Psoas muscle (tissue), 8 donors: Measurements from ENCODE around the gene TUBB3. TPM values are rescaled to one million over a fixed set of nuclear protein-coding genes. Genes with fewer than 3 reads are reported as not detected.

Experiments
- ATAC-seq, 4 donors: fragments of 200-7000 bp; cut with Tn5 transposase; one replicate each; pipeline ENCODE4 v1.9.1; 2020; ENCODE audit warnings: moderate library complexity in 3 of 4, mild to moderate bottlenecking in 2 of 4
- DNase-seq, 2 donors: peaks; one replicate each; pipeline ENCODE4 v3.0.0-alpha.2; 2020
- H3K27ac ChIP-seq: fragments of 200-600 bp; one replicate; pipeline ENCODE4 v1.8.0; 2022
- H3K27me3 ChIP-seq, 3 donors: fragments of 200-600 bp in 1 of 3; one replicate each; pipeline versions ENCODE4 v1.6.1 to v1.8.0; 2013 to 2022; ENCODE audit warnings: low read length in 2 of 3, mild to moderate bottlenecking in 2 of 3, moderate library complexity in 1 of 3; ENCODE audit not compliant: insufficient read depth in 3 of 3
- H3K36me3 ChIP-seq, 2 donors: fragments of 200-600 bp in 1 of 2; one replicate each; pipeline versions ENCODE4 v1.6.1 to v1.8.0; 2013 to 2022; ENCODE audit warnings: low read depth in 1 of 2, mild to moderate bottlenecking in 1 of 2, moderate library complexity in 1 of 2; ENCODE audit not compliant: insufficient read depth in 1 of 2
- H3K4me1 ChIP-seq: fragments of 200-600 bp; one replicate; pipeline ENCODE4 v1.8.0; 2022
- H3K4me3 ChIP-seq: fragments of 200-600 bp; one replicate; pipeline ENCODE4 v1.8.0; 2022; ENCODE audit warnings: mild to moderate bottlenecking
- H3K9me3 ChIP-seq: fragments of 200-600 bp; one replicate; pipeline ENCODE4 v1.8.0; 2022
- CTCF ChIP-seq: fragments of 200-600 bp; IDR thresholded peaks from one replicate; pipeline ENCODE4 v1.8.0; 2022; ENCODE audit warnings: antibody characterized with exemption
- WGBS, 3 donors: extraction: QIAGEN DNeasy Blood & Tissue Kit; methylation state at CpG; one replicate each; pipeline versions ENCODE4 v1.1.6 to v1.1.7; 2013; 5-methylcytosine and 5-hydroxymethylcytosine counted together
- intact Hi-C, 2 donors: fragments of 100-400 bp; cut with DNase I; formaldehyde crosslinking; loops; one replicate each; pipeline versions ENCODE4 v1.11.0 to v1.14.2; 2022
- polyA plus RNA-seq, 3 donors: library from polyadenylated mRNA; stranded (reverse); fragments of 200-250 nt; gene quantifications; one replicate each; pipeline ENCODE4 v1.2.3, GENCODE V29; 2013
- total RNA-seq, 4 donors: library from RNA; stranded (reverse); fragmentation: NEBNext Ultra II Directional in 2 of 4; extraction: Animal tissue kit (Norgen Biotek cat#: 25700) in 2 of 4; gene quantifications; one replicate each; pipeline versions ENCODE4 v1.2.1 to v1.2.4, GENCODE V29; 2021 to 2023
- donor health status: healthy with polysubstance abuse.
- donor health status: DM: no; HTN: no; CAD: no; lungs with moderate emphysema.
- donor health status: Bipolar disorder and iron deficiency.
- donor health status: healthy.
- donor health status: DM: yes; HTN: yes; CAD: no.
- donor health status: DM: no; HTN: no; CAD: no.
- donor health status: DM: no; HTN: no; CAD: no.
- donor health status: DM: yes; HTN: yes; CAD: no.

TUBB3 gene
- total and polyA plus RNA-seq, 7 donors: 0.17 to 2.4 (median 0.47) TPM; not detected in 2

- Histone ChIP-seq H3K27me3 (no peaks in the 10 kb centered on the region), H3K36me3 (peaks cover 15 to 89% of the 10 kb centered on the region in 2 donors), H3K4me3 (no peak overlapping the region), H3K9me3 (no peaks in the 10 kb centered on the region), H3K27ac (no peak overlapping the region), H3K4me1 (peaks cover 20% of the 10 kb centered on the region)
- peak in 1 of 2 donors; percentile 19 for DNase-seq
- ATAC-seq: no peak
- no peak for TF ChIP-seq CTCF
- intact Hi-C loops: no loop called here
- 92 to 96% (median 95%) methylated on average over 10 of the region's 10 CpGs for WGBS, 3 donors
Measured at GRCh38 chr16:89985219-89985618, 62.1 kb downstream of the TUBB3 start.

Other genes starting within 250 kb of the TUBB3 start
- gene CDK10, start 236.7 kb upstream of the TUBB3 start, total RNA-seq: 10 to 100 TPM; 23.0 to 33.5 (median 28.7) TPM
- 10 to 100 TPM; 31.5 to 47.8 (median 35.6) TPM for gene CDK10, start 236.7 kb upstream of the TUBB3 start, polyA plus RNA-seq
- 1 to 10 TPM in 3 of 4 donors, under 1 TPM in 1; 0.56 to 1.8 (median 1.4) TPM for gene SPATA2L, start 221.6 kb upstream of the TUBB3 start, total RNA-seq
- 1 to 10 TPM; 1.0 to 5.9 (median 1.3) TPM for gene SPATA2L, start 221.6 kb upstream of the TUBB3 start, polyA plus RNA-seq
- gene VPS9D1, start 202.4 kb upstream of the TUBB3 start, total RNA-seq: 1 to 10 TPM; 3.7 to 7.0 (median 5.6) TPM
- 10 to 100 TPM in 1 of 3 donors, 1 to 10 TPM in 2; 4.0 to 10.3 (median 5.2) TPM for gene VPS9D1, start 202.4 kb upstream of the TUBB3 start, polyA plus RNA-seq
- 10 to 100 TPM; 11.5 to 13.6 (median 11.7) TPM for gene ZNF276, start 201.8 kb upstream of the TUBB3 start, total RNA-seq
- 10 to 100 TPM in 1 of 3 donors, 1 to 10 TPM in 2; 7.6 to 11.1 (median 9.9) TPM for gene ZNF276, start 201.8 kb upstream of the TUBB3 start, polyA plus RNA-seq
- 1 to 10 TPM in 2 of 4 donors, under 1 TPM in 2; 0.79 to 1.1 (median 0.96) TPM for gene FANCA, start 106.7 kb upstream of the TUBB3 start, total RNA-seq
- gene FANCA, start 106.7 kb upstream of the TUBB3 start, polyA plus RNA-seq: 1 to 10 TPM; 2.2 to 3.7 (median 2.3) TPM
- gene SPIRE2, start 94.9 kb upstream of the TUBB3 start, total RNA-seq: under 1 TPM in 3 of 4 donors, not detected in 1; 0.14 to 0.47 (median 0.22) TPM
- gene SPIRE2, start 94.9 kb upstream of the TUBB3 start, polyA plus RNA-seq: under 1 TPM; 0.18 to 0.48 (median 0.27) TPM
- 10 to 100 TPM; 57.6 to 93.6 (median 89.8) TPM for gene TCF25, start 49.8 kb upstream of the TUBB3 start, total RNA-seq
- gene TCF25, start 49.8 kb upstream of the TUBB3 start, polyA plus RNA-seq: 10 to 100 TPM; 46.1 to 54.8 (median 50.7) TPM
- 1 to 10 TPM in 1 of 4 donors, under 1 TPM in 3; 0.67 to 1.1 (median 0.88) TPM for gene MC1R, start 4.5 kb upstream of the TUBB3 start, total RNA-seq
- 1 to 10 TPM in 1 of 3 donors, under 1 TPM in 2; 0.18 to 1.8 (median 0.18) TPM for gene MC1R, start 4.5 kb upstream of the TUBB3 start, polyA plus RNA-seq
- 10 to 100 TPM; 16.2 to 28.5 (median 25.2) TPM for gene DEF8, start 25.4 kb downstream of the TUBB3 start, total RNA-seq
- 10 to 100 TPM; 22.2 to 38.3 (median 25.5) TPM for gene DEF8, start 25.4 kb downstream of the TUBB3 start, polyA plus RNA-seq
- gene DBNDD1, start 96.1 kb downstream of the TUBB3 start, total RNA-seq: 10 to 100 TPM; 14.7 to 37.8 (median 20.6) TPM
- gene DBNDD1, start 96.1 kb downstream of the TUBB3 start, polyA plus RNA-seq: 10 to 100 TPM; 14.1 to 25.4 (median 17.0) TPM
- not detected for gene PRDM7, start 154.0 kb downstream of the TUBB3 start, total RNA-seq
- gene PRDM7, start 154.0 kb downstream of the TUBB3 start, polyA plus RNA-seq: not detected